Neural progenitor cell (in vitro differentiated cells): ENCODE measurements around the gene SOCS6.

ENCODE experiments used
- CTCF ChIP-seq: fragments of 200-600 bp; sonication (generic); IDR thresholded peaks from 2 replicates; pipeline ENCODE4 v1.5.1; 2017; ENCODE audit warnings: antibody characterized with exemption, mild to moderate bottlenecking
- EZH2 ChIP-seq: fragments of 200-600 bp; sonication (generic); IDR thresholded peaks from 2 replicates; pipeline ENCODE4 v1.6.1; 2017; ENCODE audit warnings: antibody characterized with exemption, mild to moderate bottlenecking, moderate library complexity
- EZH2phosphoT487 ChIP-seq: fragments of 200-600 bp; sonication (generic); IDR thresholded peaks from 2 replicates; pipeline ENCODE4 v1.6.1; 2017; ENCODE audit warnings: antibody characterized with exemption

GRCh38 chr18:70273021-70273420 lies 15.8 kb upstream of the SOCS6 start:
- TF ChIP-seq CTCF (no peak), EZH2phosphoT487 (no peak), EZH2 (no peak)
